Fibroblast of skin of scalp (primary cell): ENCODE results near the gene CASP5.
"Not testable (repeated sequence)": the region's sequence is repeated elsewhere in the genome, so short reads cannot be mapped to it uniquely, and the experiment has no call there.

Experiments used
- DNase-seq: peaks from one replicate; pipeline ENCODE4 v3.0.0-alpha.2; 2013

The CASP5 gene

GRCh38 chr11:105033343-105033742 lies 10.4 kb upstream of the CASP5 start:
- no peak for DNase-seq

- DNase-seq, result no peak
Measured at GRCh38 chr11:105032495-105032894, 9.5 kb upstream of the CASP5 start.

- no peak for DNase-seq
Measured at GRCh38 chr11:105027678-105028077, 4.7 kb upstream of the CASP5 start.

GRCh38 chr11:105024394-105024793 lies 1.4 kb upstream of the CASP5 start:
- DNase-seq, result no peak

GRCh38 chr11:105022527-105022926 lies 441 bp downstream of the CASP5 start:
- DNase-seq, result no peak

- DNase-seq, result no peak
Measured at GRCh38 chr11:105007463-105007862, 15.5 kb downstream of the CASP5 start.

- DNase-seq, result no peak
Measured at GRCh38 chr11:105005451-105005845, 17.5 kb downstream of the CASP5 start.

GRCh38 chr11:105004021-105004420 lies 18.9 kb downstream of the CASP5 start:
- DNase-seq, result no peak

- DNase-seq, result no peak
Measured at GRCh38 chr11:105003151-105003550, 19.8 kb downstream of the CASP5 start.

- no peak for DNase-seq
Measured at GRCh38 chr11:105000797-105001196, 22.2 kb downstream of the CASP5 start.

GRCh38 chr11:105000167-105000566 lies 22.8 kb downstream of the CASP5 start:
- DNase-seq, result peak; percentile 33

GRCh38 chr11:104999721-105000120 lies 23.2 kb downstream of the CASP5 start:
- no peak for DNase-seq

- no peak for DNase-seq
Measured at GRCh38 chr11:104997288-104997687, 25.7 kb downstream of the CASP5 start.

- DNase-seq, result no peak
Measured at GRCh38 chr11:104995001-104995408, 28.0 kb downstream of the CASP5 start.

GRCh38 chr11:104992781-104993180 lies 30.2 kb downstream of the CASP5 start:
- no peak for DNase-seq

- no peak for DNase-seq
Measured at GRCh38 chr11:104991994-104992393, 31.0 kb downstream of the CASP5 start.

- no peak for DNase-seq
Measured at GRCh38 chr11:104984808-104985207, 38.2 kb downstream of the CASP5 start.

GRCh38 chr11:104979839-104980238 lies 43.1 kb downstream of the CASP5 start:
- DNase-seq, result no peak

- no peak for DNase-seq
Measured at GRCh38 chr11:104973616-104974015, 49.4 kb downstream of the CASP5 start.

- DNase-seq, result not testable (repeated sequence)
Measured at GRCh38 chr11:104972924-104973323, 50.0 kb downstream of the CASP5 start.

- no peak for DNase-seq
Measured at GRCh38 chr11:104970756-104971155, 52.2 kb downstream of the CASP5 start.

- peak; percentile 25 for DNase-seq
Measured at GRCh38 chr11:104968856-104969776, 53.9 kb downstream of the CASP5 start.

GRCh38 chr11:104968355-104968855 lies 54.6 kb downstream of the CASP5 start, which contains the start of gene CASP4:
TSS of gene CASP4 (minus strand) at chr11:104968574. CDS start at chr11:104968525, 49 bp downstream.
- DNase-seq, result peak; percentile 82
